Measurements from ENCODE around the gene C15orf39.

C15orf39 gene

DNA sequence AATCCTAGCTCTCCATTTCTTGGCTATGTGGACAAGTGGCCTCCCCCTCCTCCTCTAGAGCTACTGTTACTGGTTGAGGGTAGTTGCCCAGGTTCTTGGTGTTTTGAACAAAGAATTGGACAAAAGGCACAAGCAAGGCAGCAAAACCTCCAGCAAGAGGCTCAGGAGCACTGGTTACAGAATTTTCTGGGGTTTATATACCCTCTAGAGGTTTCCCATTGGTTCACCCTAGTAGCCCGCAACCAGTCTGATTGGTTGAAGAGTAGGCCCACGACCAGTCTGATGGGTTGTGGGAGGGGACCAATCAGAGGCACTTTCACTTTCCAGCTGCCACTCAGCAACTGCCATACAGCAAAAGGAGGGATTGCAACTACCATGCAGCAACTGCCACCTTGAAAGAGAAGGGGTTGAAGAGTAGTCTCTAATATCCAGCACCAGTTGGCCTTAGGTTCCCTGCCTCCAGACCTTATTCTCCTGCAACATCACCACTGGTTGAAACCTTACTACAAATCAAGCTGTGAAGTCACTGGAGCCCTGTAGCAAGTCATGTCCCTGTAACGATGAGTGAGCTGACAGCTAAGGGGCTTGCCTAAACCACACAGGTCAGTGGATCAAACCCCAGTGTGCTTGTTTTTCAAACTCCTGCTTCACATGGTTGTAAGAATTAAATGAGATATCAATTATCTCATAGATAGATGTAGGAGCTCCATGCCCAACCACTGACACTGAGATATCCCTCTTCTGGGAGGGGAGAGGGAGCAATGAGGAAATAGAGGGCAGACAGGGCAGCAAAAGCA lies 2.9 kb upstream of the C15orf39 start:
- peak; percentile 57 for DNase-seq

DNA sequence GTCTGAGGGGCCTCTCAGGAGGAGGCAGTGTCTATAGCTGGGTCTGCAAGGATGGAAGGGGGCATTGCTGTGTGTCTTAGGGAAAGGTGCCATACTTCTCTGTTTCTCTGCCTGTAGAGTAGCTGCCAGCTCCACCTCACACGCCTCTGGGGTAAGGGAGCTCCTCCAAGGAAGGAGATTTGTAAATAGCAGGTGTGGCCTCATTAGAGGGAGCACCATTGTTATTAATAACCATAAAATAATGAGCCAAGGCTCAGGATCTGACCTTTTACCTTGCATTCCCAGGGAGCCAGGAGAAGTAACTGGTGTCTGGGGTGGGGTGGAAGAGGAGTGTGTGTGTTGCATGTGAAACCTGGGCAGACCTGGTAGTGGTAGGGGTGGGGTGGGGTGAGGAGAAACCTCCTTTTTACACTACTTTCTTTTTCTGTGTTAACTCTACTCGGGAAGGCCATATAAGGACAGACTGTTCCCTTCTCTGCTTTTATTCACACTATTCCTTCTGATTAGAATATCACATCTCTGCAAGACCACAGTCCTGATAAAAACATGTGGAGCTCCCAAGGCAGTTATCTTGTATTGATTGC lies 2.2 kb upstream of the C15orf39 start:
- DNase-seq = no peak

DNA sequence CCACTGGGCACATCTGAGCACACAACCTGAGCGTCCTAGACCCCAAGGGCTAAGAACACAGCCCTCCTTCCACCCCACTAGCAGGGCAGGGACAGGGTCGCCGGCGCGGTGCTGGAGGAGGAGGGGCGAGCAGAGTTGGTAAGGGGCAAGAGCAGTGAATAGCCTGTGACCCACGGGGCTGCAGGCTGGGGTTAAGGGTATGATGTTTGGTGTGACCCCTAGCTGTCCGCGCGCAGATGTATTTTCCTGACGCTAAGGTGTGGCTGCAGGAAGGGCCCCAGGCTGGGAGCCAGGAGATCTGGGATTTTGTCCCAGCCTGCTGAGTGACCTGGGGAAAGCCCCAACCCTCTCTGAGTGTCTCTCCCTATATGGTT lies 1.3 kb upstream of the C15orf39 start:
- no peak for DNase-seq

DNA sequence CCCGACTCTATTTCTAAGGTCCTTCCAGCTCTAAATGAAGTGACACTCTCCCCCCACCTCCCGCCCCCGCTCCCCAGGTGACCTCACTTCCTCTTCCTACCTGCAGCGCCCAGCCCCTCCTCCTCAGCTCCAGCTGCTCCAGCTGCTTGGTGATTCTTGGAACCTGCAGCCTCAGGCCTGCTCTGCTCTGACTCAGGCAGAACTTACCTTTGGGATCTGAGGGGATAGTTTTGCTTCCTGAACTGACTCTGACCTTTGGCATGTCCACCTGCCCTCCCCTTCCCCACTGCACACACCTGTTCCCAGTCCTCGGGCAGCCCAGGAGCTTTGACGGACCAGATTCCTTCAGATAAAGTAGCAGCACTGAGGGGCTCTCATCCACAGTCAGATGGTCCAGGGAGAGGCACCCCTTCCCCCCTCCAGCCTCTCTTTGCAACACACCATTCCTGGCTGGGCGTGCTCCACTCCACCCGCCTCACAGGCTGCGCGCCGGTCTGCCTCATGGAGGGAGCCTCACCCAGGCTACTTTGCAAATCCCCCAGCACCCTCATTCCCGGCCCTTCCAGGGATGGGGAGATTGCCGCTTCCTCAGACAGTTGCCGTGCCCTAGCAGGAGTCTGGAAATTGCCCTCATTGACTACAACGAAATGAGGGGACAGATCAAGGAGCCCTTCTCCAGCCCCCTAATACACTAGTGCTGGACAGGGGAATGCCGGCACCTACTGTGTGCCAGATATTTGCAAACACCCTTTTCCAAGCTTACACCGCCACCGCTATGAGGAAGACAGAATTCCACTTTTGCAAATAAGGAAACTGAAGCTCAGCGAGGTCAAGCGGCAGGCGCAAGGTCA lies 692 bp upstream of the C15orf39 start:
- DNase-seq = peak; percentile 37

DNA sequence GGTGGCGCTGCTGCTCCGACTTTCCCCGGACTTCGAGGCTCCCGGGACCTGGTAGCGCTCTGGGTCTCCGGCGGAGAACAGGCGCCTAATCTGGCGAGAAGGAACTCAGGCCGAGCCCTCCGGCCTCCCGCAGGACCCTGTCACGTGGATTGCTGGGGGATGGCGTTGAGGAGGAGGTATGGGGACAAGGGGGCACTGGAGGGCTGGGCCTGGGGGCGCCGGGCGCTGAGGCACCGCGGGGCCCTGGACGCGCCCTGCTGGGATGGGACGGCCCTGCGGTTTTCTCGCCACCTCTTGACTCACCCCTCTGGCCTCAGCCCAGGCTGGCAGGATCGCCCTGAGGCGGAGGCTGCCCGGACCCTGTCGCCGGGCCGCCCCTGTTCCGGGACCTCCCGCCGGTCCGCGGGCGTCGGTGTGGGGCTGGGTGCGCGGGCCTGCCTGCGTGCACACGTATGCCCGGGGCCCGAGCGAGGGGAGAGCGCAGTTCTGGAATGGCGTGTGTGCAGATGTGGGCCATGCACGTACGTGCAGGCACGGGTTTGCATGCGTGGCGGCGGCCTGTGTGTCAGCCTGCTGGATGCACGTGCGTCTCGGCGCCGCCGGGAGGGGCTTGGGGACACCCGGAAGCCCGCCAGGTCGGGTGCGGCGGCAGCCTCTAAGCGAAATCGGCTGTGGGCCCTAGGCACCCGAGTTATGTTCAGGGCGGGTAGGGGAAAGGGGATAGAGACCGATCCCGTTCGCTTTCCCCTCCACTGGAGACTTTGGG lies 752 bp downstream of the C15orf39 start:
- peak; percentile 92 for DNase-seq

DNA sequence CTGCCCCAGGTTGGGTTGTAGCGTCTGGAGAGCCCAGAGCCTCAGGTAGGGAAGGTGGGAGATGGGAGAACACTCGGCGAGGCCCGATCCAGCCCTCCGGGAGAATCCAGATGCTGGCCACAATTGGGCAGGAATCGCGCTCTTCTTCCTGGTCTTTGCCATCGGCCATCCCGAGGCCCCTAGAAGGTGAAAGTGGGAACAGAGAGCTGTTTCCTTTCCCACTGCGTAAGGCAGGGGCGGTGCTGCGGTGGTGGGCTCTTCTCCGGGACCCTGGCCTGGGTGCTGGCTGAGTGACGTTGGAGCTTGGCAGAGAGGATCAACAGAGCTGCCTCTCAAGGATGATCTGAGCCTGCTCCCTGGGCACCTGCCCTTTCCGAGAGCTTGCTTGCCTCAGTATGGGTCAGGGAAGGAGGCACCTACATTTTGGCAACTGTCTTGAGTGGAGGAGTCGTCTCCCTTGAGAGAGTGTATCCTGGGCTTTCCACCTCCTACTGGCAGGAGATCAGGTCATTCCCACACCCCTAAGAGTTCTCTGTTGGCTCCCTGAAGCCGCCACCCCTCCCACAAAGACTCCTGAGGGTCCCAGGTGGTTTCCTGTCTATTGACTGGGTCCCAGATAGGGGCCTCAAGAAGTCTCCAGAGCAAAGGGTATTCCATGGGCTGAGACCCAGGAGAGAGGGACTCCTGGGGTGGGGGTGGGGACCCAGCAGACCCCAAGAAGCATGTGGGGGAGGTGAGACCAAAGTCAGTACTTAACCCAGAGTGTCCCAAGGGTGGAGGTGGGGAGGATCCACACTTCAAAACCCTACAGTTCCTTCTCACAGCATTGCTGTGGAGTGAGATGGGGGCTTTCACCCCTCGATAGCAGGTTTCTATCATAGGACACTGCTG lies 1.6 kb downstream of the C15orf39 start:
- no peak for DNase-seq

DNA sequence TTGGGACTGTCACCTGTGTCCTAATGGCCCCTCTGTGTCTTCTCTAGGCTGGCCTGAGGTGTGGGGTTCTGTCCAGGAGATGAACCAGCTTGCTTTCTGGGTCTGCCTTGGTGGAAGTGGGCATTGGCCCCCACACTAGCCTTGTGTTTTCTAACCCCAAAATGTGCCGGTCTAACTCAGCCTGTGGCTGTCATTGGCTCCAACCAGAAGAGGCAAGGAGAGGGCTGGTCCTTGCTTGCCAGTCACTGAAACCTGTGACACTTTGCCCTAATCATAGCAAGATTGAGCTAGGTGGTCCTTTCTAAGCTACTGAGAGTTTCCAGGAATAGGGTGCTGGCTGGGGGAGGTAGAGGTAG lies 2.2 kb downstream of the C15orf39 start:
- peak; percentile 41 for DNase-seq

DNA sequence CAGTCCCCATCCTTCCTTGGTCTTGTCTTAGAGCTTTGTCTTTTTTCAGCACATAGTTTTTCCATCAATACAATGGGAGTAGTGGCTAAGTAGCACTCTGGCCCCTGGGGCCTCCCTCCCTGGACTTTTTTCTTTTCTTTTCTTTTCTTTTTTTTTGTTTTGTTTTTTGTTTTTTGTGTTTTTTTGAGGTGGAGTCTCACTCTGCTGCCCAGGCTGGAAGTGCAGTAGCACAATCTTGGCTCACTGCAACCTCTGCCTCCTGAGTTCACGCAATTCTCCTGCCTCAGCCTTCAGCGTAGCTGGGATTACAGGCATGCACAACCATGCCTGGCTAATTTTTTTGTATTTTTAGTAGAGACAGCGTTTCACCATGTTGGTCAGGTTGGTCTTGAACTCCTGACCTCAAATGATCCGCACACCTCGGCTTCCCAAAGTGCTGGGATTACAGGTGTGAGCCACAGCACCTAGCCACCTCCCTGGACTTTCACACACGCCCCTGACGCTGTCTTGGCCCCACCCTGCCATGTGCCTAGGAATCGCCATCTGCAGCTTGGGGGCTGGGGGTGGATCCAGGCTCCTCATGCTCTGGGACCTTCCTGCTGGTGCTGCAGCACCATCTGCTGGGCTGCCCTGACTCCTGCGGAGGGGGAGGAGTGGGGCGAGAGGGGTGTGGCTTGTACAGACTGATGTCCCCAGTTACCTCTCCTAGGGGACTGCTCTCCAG lies 2.8 kb downstream of the C15orf39 start:
- peak; percentile 92 for DNase-seq

DNA sequence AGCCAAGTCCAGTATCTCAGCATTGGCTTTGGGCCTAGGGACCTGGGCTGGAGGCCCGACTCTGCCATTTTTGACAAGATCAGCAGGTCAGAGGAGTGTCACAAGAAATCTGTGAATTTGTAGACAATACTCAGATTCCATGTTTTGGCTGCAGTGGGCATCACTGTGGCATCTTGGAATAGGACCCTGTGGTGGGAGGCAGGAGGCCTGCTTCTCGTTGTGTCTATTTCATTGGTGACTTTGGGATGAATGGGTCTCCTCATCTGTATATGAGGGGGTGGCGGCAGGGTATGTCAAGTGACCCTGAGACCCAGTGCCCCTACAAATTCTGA lies 3.3 kb downstream of the C15orf39 start:
- no peak for DNase-seq

DNA sequence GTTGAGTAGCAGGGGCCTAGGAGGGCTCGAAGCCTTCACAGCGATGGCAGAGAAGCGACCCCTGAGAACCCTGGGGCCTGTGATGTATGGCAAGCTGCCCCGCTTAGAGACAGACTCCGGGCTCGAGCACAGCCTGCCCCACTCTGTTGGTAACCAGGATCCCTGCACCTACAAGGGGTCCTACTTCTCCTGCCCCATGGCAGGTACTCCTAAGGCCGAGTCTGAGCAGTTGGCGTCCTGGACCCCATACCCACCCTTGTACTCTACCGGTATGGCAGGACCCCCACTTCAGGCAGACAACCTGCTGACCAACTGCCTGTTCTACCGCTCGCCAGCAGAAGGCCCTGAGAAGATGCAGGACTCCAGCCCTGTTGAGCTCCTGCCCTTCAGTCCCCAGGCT lies 4.3 kb downstream of the C15orf39 start:
- DNase-seq = no peak

DNA sequence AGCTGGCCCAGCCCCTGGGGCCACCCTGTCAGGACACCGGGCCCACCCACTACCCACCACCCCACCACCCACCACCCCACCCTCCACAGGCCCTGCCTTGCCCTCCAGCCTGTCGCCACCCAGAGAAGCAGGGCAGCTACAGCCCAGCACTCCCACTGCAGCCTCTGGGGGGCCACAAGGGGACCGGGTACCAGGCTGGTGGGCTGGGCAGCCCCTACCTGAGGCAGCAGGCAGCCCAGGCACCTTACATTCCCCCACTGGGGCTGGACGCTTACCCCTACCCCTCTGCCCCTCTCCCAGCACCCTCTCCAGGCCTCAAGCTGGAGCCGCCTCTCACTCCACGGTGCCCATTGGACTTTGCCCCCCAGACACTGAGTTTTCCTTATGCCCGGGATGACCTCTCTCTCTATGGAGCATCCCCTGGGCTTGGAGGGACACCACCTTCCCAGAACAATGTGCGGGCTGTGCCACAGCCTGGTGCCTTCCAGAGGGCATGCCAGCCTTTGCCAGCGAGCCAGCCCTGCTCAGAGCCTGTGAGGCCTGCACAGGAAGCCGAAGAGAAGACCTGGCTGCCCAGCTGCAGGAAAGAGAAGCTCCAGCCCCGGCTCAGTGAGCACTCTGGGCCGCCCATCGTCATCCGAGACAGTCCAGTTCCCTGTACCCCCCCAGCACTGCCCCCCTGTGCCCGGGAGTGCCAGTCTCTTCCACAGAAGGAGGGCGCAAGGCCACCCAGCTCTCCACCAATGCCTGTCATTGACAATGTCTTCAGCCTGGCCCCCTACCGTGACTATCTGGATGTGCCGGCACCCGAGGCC lies 5.3 kb downstream of the C15orf39 start:
- DNase-seq = no peak

DNA sequence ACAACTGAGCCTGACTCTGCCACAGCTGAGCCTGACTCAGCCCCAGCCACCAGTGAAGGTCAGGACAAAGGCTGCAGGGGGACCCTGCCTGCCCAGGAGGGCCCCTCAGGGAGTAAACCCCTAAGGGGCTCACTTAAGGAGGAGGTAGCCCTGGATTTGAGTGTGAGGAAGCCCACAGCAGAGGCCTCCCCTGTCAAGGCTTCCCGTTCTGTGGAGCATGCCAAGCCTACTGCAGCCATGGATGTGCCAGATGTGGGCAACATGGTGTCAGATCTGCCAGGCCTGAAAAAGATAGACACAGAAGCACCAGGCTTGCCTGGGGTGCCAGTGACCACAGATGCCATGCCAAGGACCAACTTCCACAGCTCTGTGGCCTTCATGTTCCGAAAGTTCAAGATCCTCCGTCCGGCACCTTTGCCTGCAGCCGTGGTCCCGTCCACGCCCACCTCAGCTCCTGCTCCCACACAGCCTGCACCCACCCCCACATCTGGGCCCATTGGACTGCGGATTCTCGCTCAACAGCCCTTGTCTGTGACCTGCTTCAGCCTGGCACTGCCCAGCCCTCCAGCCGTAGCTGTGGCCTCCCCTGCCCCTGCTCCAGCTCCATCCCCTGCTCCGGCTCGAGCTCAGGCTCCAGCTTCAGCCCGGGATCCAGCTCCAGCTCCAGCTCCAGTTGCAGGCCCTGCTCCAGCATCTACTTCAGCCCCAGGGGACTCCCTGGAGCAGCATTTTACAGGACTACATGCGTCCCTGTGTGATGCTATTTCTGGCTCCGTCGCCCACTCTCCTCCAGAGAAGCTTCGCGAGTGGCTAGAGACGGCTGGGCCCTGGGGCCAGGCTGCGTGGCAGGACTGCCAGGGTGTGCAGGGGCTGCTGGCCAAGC lies 6.2 kb downstream of the C15orf39 start:
- no peak for DNase-seq

DNA sequence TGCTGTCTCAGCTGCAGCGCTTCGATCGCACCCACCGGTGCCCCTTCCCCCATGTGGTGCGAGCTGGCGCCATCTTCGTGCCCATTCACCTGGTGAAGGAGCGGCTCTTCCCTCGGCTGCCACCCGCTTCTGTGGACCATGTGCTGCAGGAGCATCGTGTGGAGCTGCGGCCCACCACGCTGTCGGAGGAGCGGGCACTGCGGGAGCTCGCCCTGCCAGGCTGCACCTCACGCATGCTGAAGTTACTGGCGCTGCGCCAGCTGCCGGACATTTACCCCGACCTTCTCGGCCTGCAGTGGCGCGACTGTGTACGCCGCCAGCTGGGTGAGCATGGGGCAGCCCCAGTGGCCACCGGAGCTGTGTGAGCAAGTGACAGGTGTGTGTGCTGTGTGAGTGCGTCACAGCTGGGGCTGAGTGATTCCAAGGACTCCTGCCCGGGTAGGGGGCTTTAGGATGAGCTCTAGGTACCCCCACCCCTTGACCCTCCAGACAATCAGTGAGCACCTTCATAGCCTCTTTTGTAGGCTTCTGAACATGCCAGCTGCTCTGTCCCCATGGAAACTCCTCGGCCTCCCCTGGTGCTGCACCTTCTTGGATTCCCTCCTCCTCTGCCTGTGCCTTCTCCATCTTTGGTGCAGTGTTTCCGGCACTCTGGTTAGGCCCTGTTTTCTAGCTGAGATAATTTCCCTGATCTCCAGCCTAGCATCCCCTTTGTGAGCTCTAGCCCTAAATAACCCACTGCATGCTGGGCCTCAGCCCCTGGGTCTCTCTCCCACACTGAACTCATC lies 7.0 kb downstream of the C15orf39 start:
- DNase-seq = no peak

DNA sequence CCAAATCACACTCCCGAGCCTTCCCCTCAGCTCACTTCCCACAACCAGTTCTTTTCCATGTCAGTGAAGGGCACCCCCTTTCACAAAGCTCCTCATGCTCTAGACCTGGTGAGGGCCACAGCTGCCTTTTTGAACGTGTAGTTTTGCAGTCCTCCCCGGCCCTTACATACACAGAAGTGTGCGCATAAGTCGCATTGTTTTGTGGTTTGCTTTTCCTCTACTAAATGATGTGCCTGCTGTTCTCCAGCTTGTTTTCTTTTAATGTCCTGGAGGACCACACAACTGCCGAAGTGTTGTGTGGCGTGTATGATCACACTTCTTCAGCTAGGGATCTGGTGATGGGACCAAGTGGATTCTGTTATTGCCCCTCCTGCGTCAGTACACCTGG lies 7.6 kb downstream of the C15orf39 start:
- DNase-seq = no peak

DNA sequence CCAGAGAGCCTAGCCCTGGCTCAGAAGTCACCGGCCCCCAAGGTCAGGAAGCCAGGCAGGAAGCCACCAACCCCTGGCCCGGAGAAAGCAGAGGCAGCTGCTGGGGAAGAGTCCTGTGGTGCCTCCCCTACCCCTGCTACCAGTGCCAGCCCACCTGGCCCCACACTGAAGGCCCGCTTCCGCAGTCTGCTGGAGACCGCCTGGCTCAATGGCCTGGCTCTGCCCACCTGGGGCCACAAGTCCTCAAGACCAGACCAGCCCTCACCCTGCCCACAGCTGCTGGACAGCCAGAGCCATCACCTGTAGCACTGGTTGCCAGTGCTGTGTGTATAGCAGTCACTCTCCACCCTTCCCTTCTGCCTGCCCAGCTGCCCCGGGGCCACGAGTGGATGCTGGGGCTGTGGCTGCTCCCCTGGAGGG lies 9.1 kb downstream of the C15orf39 start:
- no peak for DNase-seq

DNA sequence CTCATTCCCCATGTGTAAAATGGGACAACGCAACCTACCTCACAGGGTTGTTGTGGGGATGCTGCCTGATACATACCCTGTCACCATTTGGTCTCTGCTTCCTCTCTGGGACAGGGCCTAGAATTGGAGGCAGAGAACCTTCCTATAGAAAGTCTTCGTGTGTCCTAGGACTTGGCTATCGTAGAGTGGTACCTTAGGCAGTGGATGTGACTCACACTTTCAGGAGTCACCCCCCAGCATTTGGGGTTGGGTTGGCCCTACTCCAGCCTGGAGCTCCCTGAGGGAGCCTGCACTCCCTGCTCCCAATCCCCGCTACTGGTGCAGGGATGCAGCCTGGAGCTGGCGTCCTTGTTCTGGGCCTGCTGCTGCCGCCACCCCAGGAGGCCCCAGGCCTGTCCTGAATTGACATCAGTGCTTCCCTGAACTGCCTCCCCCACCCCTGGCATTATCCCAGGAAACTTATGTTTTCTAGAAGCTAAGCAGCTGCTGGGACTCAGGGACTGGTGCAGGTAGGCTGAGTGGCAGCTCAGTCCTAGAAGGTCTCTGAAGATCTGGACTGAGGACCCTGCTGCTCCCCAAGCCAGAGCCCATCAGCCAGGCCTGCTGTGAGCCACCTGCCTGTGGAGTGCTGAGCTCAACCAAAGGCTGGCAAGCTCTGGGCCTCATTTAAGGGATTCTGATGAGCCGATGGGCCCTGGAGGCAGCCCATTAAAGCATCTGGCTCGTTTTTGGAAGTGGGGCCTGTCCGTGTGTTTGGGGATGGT lies 9.9 kb downstream of the C15orf39 start:
- DNase-seq = no peak

DNA sequence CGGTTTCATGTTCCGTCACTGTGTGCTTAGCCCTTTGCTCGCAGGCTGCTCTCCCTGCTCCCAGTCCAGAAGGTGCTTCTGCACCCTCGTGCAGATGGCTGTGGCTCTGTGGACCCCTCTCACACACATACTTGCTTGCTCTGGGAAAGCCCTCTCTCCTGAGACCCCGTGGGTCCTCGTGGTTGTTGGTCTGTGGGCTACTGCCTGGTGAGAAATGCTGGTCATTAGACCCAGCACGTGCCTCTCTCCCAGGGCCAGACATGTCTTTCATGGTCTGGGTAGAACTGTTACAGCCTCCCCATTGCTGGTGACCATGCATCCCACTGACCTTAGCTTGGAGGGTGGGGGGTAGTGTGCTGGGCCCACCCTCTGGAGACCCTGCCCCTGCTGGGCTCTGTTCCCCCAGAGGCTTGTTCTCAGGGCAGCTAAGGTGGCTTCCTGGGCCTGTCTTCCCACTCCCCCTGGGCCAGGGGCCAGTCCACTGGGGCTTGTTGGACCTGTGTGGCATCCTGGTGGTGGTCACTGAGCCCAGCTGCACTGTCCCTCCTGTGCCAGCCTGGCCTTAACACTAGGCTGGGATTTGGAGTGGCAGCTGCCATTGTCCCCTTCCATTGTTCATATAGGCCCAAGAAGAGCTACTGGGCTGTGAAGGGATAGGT lies 10.6 kb downstream of the C15orf39 start:
- DNase-seq = no peak

All from activated CD4-positive, alpha-beta T cell treated with anti-CD3 and anti-CD28 coated beads, Interleukin-2, Interleukin-6, amounts not matched to agents 100 ng/mL and 50 ng/mL, durations not matched to agents 16 hours and 8 hours (primary cell).